NK-92 (cell line): ENCODE data around the gene LGALS7.
"Not testable (repeated sequence)": the region's sequence is repeated elsewhere in the genome, so short reads cannot be mapped to it uniquely, and the experiment has no call there.

ENCODE experiments used
- DNase-seq: peaks from one replicate; lab custom pipeline; 2025; ENCODE audit not compliant: unreplicated experiment; lab: John Stamatoyannopoulos, UW

LGALS7 gene

GRCh38 chr19:38800577-38801347, 27.4 kb upstream of the LGALS7 start:
- DNase-seq = no peak

GRCh38 chr19:38799104-38799503, 25.8 kb upstream of the LGALS7 start:
- no peak for DNase-seq

GRCh38 chr19:38797781-38798180, 24.5 kb upstream of the LGALS7 start:
- not testable (repeated sequence) for DNase-seq

GRCh38 chr19:38796154-38796553, 22.8 kb upstream of the LGALS7 start:
- DNase-seq = no peak

- no peak for DNase-seq
These were observed 22.2 kb upstream of the LGALS7 start for GRCh38 chr19:38795549-38795948.

GRCh38 chr19:38793671-38794070, 20.4 kb upstream of the LGALS7 start:
- no peak for DNase-seq

- no peak for DNase-seq
These were observed 19.9 kb upstream of the LGALS7 start for GRCh38 chr19:38793177-38793576.

GRCh38 chr19:38792250-38793111, 19.2 kb upstream of the LGALS7 start:
- no peak for DNase-seq

GRCh38 chr19:38791451-38792064, 18.2 kb upstream of the LGALS7 start:
- DNase-seq = not testable (repeated sequence)

- not testable (repeated sequence) for DNase-seq
These were observed 17.4 kb upstream of the LGALS7 start for GRCh38 chr19:38790507-38791403.

- DNase-seq = no peak
These were observed 15.3 kb upstream of the LGALS7 start, which contains the start of gene LGALS7B for GRCh38 chr19:38788478-38789243. Gene LGALS7B, plus strand, starts transcription at chr19:38789200. Its CDS starts 27 bp downstream, at chr19:38789227.

- DNase-seq = no peak
These were observed 13.4 kb upstream of the LGALS7 start for GRCh38 chr19:38786572-38787265.

- DNase-seq = not testable (repeated sequence)
These were observed 12.7 kb upstream of the LGALS7 start for GRCh38 chr19:38786061-38786460.

GRCh38 chr19:38785187-38785699, 11.9 kb upstream of the LGALS7 start:
- DNase-seq = no peak

GRCh38 chr19:38784224-38784623, 10.9 kb upstream of the LGALS7 start:
- no peak for DNase-seq

- DNase-seq = not testable (repeated sequence)
These were observed 8.9 kb upstream of the LGALS7 start for GRCh38 chr19:38782212-38782611.

- no peak for DNase-seq
These were observed 7.7 kb upstream of the LGALS7 start for GRCh38 chr19:38781058-38781457.

GRCh38 chr19:38780443-38780842, 7.1 kb upstream of the LGALS7 start:
- no peak for DNase-seq

GRCh38 chr19:38778733-38779132, 5.4 kb upstream of the LGALS7 start:
- no peak for DNase-seq
